NCI-H1105 (cell line): ENCODE results near the gene SPOP.
"Not testable (repeated sequence)": the region's sequence is repeated elsewhere in the genome, so short reads cannot be mapped to it uniquely, and the experiment has no call there.

Source experiments
- DNase-seq: peaks from one replicate; lab custom pipeline; 2025; lab: John Stamatoyannopoulos, UW

SPOP gene

GRCh38 chr17:49695698-49696232, 17.9 kb upstream of the SPOP start:
- no peak for DNase-seq

GRCh38 chr17:49694847-49695697, 17.2 kb upstream of the SPOP start:
- DNase-seq = peak; percentile 3

- DNase-seq = no peak
Measured at GRCh38 chr17:49692751-49693150, 14.9 kb upstream of the SPOP start.

- DNase-seq = no peak
Measured at GRCh38 chr17:49691677-49692191, 13.8 kb upstream of the SPOP start.

- DNase-seq = no peak
Measured at GRCh38 chr17:49691086-49691676, 13.3 kb upstream of the SPOP start.

GRCh38 chr17:49690256-49690655, 12.4 kb upstream of the SPOP start:
- DNase-seq = no peak

- DNase-seq = no peak
Measured at GRCh38 chr17:49688848-49689247, 11.0 kb upstream of the SPOP start.

GRCh38 chr17:49687878-49688491, 10.1 kb upstream of the SPOP start:
- DNase-seq = no peak

GRCh38 chr17:49681106-49681979, 3.4 kb upstream of the SPOP start:
- DNase-seq = no peak

GRCh38 chr17:49680314-49680713, 2.4 kb upstream of the SPOP start:
- no peak for DNase-seq

- DNase-seq = peak; percentile 89
Measured at GRCh38 chr17:49677134-49677932, 564 bp downstream of the SPOP start.

- DNase-seq = no peak
Measured at GRCh38 chr17:49676276-49676868, 1.5 kb downstream of the SPOP start.

- DNase-seq = no peak
Measured at GRCh38 chr17:49674507-49674906, 3.4 kb downstream of the SPOP start.

GRCh38 chr17:49673679-49674078, 4.2 kb downstream of the SPOP start:
- not testable (repeated sequence) for DNase-seq

GRCh38 chr17:49670641-49671040, 7.3 kb downstream of the SPOP start:
- no peak for DNase-seq

GRCh38 chr17:49670002-49670401, 7.9 kb downstream of the SPOP start:
- DNase-seq = no peak

GRCh38 chr17:49667854-49668253, 10.0 kb downstream of the SPOP start:
- no peak for DNase-seq

- DNase-seq = no peak
Measured at GRCh38 chr17:49664706-49665211, 13.1 kb downstream of the SPOP start.

- DNase-seq = no peak
Measured at GRCh38 chr17:49659661-49660382, 18.1 kb downstream of the SPOP start.

- no peak for DNase-seq
Measured at GRCh38 chr17:49656247-49656646, 21.6 kb downstream of the SPOP start.
